ENCODE data around the gene RFX1. TPM values are rescaled to one million over a fixed set of nuclear protein-coding genes. Genes with fewer than 3 reads are reported as not detected.

RFX1 gene
- total and polyA plus RNA-seq, 2 of the 13 experiments (the other 11 are each of a cell fraction or from before 2014, with no cell fraction given), result 1.1 to 1.3 TPM

DNA sequence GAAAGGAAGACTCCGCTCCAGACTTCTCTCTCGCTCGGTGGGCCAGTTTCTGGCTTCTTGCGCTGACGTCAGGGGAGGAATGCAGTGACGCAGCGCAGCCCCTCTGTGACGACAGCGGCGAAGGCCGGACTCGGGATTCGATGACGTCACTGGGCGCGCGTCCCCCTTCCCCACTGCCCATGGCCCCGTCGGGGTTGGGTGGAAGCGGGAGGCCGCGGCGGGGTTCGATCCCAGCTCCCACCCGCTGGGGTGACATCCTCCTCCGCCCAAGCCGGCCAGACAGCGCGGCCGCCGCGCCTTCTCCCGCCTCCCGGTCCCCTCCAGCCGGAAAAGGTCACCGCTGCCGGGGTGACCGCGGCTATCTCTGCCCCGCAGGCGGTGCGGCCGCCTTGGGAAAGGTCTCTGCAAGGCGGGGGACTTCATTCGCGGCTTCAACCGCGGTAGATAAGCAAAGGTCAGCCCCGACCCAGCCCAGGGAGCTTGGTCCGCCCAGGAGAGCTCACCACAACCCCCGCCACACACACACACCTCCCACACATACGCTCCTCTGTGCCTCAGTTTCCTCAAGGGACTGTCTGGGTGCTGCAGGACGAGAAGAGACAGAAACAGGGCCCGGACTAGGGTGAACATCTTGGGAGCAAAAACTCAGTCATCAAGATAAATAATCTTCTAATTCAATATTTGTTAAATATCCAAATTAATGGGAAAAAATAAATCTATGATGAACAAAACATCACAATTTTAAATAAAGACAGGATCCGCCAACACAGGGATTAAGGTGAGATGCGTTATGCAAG lies 844 bp upstream of the RFX1 start (continued):
- TF ChIP-seq MXI1 (IDR thresholded peaks at IDR 0.05; ENCODE audit: borderline replicate concordance, low read depth, low read length), result no peak; the same call in 2 of the 3 replicates
- no peak for TF ChIP-seq ESRRA (CRISPR knock-in tag; IDR thresholded peaks at IDR 0.05; ENCODE audit: low read depth)
- TF ChIP-seq RBFOX2 (IDR thresholded peaks at IDR 0.05; ENCODE audit: low read depth, low read length), result peak; percentile 82; the same call in 1 of the 2 replicates
- peak; percentile 81; the same call in 1 of the 2 replicates for TF ChIP-seq CBFB (CRISPR knock-in tag; IDR thresholded peaks at IDR 0.05)
- TF ChIP-seq KMT2A (CRISPR knock-in tag; IDR thresholded peaks at IDR 0.05), result peak; percentile 79; the same call in 1 of the 2 replicates
- TF ChIP-seq HDAC1 (CRISPR knock-in tag; IDR thresholded peaks at IDR 0.05), result peak; percentile 78
- no peak for TF ChIP-seq HMG20A (CRISPR knock-in tag; IDR thresholded peaks at IDR 0.05; ENCODE audit: borderline replicate concordance)
- no peak for TF ChIP-seq ZNF616 (CRISPR knock-in tag; IDR thresholded peaks at IDR 0.05; ENCODE audit: low read depth)
- TF ChIP-seq, protein P1, sequence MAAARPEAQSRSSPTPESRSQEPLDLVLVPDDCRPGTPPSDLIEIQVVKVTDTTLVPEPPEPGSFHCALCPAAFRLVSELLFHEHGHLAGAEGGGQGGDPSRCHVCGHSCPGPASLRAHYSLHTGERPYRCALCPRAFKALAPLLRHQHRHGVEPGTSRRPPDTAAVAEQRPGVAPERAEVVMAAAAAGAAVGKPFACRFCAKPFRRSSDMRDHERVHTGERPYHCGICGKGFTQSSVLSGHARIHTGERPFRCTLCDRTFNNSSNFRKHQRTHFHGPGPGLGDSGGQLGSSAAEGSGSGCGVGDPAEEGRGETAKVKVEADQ (CRISPR knock-in tag; IDR thresholded peaks at IDR 0.05; ENCODE audit: borderline replicate concordance), result peak; percentile 76; the same call in 1 of the 2 replicates
- TF ChIP-seq NCOR1 (IDR thresholded peaks at IDR 0.05; ENCODE audit: borderline replicate concordance, low read length), result peak; percentile 33; the same call in 1 of the 2 replicates
- no peak; the same call in 1 of the 2 replicates for TF ChIP-seq KLF11 (CRISPR knock-in tag; IDR thresholded peaks at IDR 0.05)
- peak; percentile 75 for TF ChIP-seq KMT2B (CRISPR knock-in tag; IDR thresholded peaks at IDR 0.05)
- 0 out of 2 replicates have a peak, but pooled peaks have one; percentile 14 for TF ChIP-seq MIER2 (CRISPR knock-in tag; IDR thresholded peaks at IDR 0.05)
- TF ChIP-seq HIVEP1 (CRISPR knock-in tag; IDR thresholded peaks at IDR 0.05), result peak; percentile 75; the same call in 1 of the 2 replicates
- TF ChIP-seq, protein P2, sequence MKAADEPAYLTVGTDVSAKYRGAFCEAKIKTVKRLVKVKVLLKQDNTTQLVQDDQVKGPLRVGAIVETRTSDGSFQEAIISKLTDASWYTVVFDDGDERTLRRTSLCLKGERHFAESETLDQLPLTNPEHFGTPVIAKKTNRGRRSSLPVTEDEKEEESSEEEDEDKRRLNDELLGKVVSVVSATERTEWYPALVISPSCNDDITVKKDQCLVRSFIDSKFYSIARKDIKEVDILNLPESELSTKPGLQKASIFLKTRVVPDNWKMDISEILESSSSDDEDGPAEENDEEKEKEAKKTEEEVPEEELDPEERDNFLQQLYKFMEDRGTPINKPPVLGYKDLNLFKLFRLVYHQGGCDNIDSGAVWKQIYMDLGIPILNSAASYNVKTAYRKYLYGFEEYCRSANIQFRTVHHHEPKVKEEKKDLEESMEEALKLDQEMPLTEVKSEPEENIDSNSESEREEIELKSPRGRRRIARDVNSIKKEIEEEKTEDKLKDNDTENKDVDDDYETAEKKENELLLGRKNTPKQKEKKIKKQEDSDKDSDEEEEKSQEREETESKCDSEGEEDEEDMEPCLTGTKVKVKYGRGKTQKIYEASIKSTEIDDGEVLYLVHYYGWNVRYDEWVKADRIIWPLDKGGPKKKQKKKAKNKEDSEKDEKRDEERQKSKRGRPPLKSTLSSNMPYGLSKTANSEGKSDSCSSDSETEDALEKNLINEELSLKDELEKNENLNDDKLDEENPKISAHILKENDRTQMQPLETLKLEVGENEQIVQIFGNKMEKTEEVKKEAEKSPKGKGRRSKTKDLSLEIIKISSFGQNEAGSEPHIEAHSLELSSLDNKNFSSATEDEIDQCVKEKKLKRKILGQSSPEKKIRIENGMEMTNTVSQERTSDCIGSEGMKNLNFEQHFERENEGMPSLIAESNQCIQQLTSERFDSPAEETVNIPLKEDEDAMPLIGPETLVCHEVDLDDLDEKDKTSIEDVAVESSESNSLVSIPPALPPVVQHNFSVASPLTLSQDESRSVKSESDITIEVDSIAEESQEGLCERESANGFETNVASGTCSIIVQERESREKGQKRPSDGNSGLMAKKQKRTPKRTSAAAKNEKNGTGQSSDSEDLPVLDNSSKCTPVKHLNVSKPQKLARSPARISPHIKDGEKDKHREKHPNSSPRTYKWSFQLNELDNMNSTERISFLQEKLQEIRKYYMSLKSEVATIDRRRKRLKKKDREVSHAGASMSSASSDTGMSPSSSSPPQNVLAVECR (CRISPR knock-in tag; IDR thresholded peaks at IDR 0.05; ENCODE audit: borderline replicate concordance), result peak; percentile 75
- TF ChIP-seq, protein P3, sequence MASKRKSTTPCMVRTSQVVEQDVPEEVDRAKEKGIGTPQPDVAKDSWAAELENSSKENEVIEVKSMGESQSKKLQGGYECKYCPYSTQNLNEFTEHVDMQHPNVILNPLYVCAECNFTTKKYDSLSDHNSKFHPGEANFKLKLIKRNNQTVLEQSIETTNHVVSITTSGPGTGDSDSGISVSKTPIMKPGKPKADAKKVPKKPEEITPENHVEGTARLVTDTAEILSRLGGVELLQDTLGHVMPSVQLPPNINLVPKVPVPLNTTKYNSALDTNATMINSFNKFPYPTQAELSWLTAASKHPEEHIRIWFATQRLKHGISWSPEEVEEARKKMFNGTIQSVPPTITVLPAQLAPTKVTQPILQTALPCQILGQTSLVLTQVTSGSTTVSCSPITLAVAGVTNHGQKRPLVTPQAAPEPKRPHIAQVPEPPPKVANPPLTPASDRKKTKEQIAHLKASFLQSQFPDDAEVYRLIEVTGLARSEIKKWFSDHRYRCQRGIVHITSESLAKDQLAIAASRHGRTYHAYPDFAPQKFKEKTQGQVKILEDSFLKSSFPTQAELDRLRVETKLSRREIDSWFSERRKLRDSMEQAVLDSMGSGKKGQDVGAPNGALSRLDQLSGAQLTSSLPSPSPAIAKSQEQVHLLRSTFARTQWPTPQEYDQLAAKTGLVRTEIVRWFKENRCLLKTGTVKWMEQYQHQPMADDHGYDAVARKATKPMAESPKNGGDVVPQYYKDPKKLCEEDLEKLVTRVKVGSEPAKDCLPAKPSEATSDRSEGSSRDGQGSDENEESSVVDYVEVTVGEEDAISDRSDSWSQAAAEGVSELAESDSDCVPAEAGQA (IDR thresholded peaks at IDR 0.05; ENCODE audit: low read depth), result peak; percentile 97
- TF ChIP-seq, protein P3 (CRISPR knock-in tag; IDR thresholded peaks at IDR 0.05; ENCODE audit: borderline replicate concordance), result no peak
- peak; percentile 19; the same call in 1 of the 2 replicates for TF ChIP-seq ZNF598 (CRISPR knock-in tag; IDR thresholded peaks at IDR 0.05; ENCODE audit: borderline replicate concordance)
- no peak for TF ChIP-seq ZNF879 (CRISPR knock-in tag; IDR thresholded peaks at IDR 0.05)
